ENCODE data around the gene BTBD2. TPM values are rescaled to one million over a fixed set of nuclear protein-coding genes. Genes with fewer than 3 reads are reported as not detected.

BTBD2 gene
- total and polyA plus RNA-seq, 7 donors, result 31.9 to 82.8 (median 46.2) TPM

GRCh38 chr19:1945899-1946298 is 69.6 kb downstream of the BTBD2 start:
- H3K27ac ChIP-seq, result no peak overlapping the region
- 78 to 84% methylated on average over 18 of the region's 18 CpGs for WGBS, 2 donors
- TF ChIP-seq POLR2AphosphoS5 (IDR thresholded peaks at IDR 0.05) (no peak), CTCF (IDR thresholded peaks at IDR 0.05) (peak; percentile 32 to 54 (median 44))
- peak; percentile 80 for DNase-seq
- H3K36me3 ChIP-seq, result peaks cover 0 to 7% (median 0%) of the 10 kb centered on the region in 4 donors
- intact Hi-C loops (cut with DNase I), result no loop called here
- no peaks in the 10 kb centered on the region for H3K9me3 ChIP-seq
- H3K27me3 ChIP-seq, result no peaks in the 10 kb centered on the region
- H3K4me1 ChIP-seq, result peaks cover 0 to 32% (median 27%) of the 10 kb centered on the region in 4 donors
- no peak overlapping the region for H3K4me3 ChIP-seq

- Histone ChIP-seq H3K27ac (no peak overlapping the region), H3K27me3 (no peaks in the 10 kb centered on the region), H3K4me1 (peaks cover 0 to 36% (median 30%) of the 10 kb centered on the region in 4 donors), H3K36me3 (peaks cover 0 to under 1% (median 0%) of the 10 kb centered on the region in 4 donors), H3K9me3 (no peaks in the 10 kb centered on the region), H3K4me3 (no peak overlapping the region)
- intact Hi-C loops (cut with DNase I), result no loop called here
- 92 to 93% methylated on average over 30 of the region's 30 CpGs for WGBS, 2 donors
- no peak for TF ChIP-seq POLR2AphosphoS5 (IDR thresholded peaks at IDR 0.05)
- TF ChIP-seq CTCF (IDR thresholded peaks at IDR 0.05), result no peak
- no peak for TF ChIP-seq POLR2A (IDR thresholded peaks at IDR 0.05)
- no peak for TF ChIP-seq EP300 (IDR thresholded peaks at IDR 0.05)
- DNase-seq, result no peak
These were observed 70.5 kb downstream of the BTBD2 start for GRCh38 chr19:1944916-1945561.

- H3K27me3 ChIP-seq, result no peaks in the 10 kb centered on the region
- intact Hi-C loops (cut with DNase I), result no loop called here
- no peaks in the 10 kb centered on the region for H3K9me3 ChIP-seq
- no peak overlapping the region for H3K27ac ChIP-seq
- H3K4me1 ChIP-seq, result peaks cover 0 to 43% (median 37%) of the 10 kb centered on the region in 4 donors
- DNase-seq, result peak; percentile 64
- 75 to 79% methylated on average over 42 of the region's 42 CpGs for WGBS, 2 donors
- H3K4me3 ChIP-seq, result no peak overlapping the region
- TF ChIP-seq EP300 (IDR thresholded peaks at IDR 0.05) (no peak), POLR2AphosphoS5 (IDR thresholded peaks at IDR 0.05) (no peak), CTCF (IDR thresholded peaks at IDR 0.05) (no peak), POLR2A (IDR thresholded peaks at IDR 0.05) (no peak)
- no peaks in the 10 kb centered on the region for H3K36me3 ChIP-seq
These were observed 71.2 kb downstream of the BTBD2 start for GRCh38 chr19:1944088-1944915.

GRCh38 chr19:1943661-1944087 is 71.8 kb downstream of the BTBD2 start:
- DNase-seq, result peak; percentile 60
- no peaks in the 10 kb centered on the region for H3K27me3 ChIP-seq
- H3K4me1 ChIP-seq, result peaks cover 0 to 43% (median 38%) of the 10 kb centered on the region in 4 donors
- no peak overlapping the region for H3K27ac ChIP-seq
- no peaks in the 10 kb centered on the region for H3K36me3 ChIP-seq
- no peak overlapping the region for H3K4me3 ChIP-seq
- TF ChIP-seq CTCF (IDR thresholded peaks at IDR 0.05), result no peak
- no peak for TF ChIP-seq POLR2A (IDR thresholded peaks at IDR 0.05)
- TF ChIP-seq POLR2AphosphoS5 (IDR thresholded peaks at IDR 0.05), result no peak
- no peak for TF ChIP-seq EP300 (IDR thresholded peaks at IDR 0.05)
- no peaks in the 10 kb centered on the region for H3K9me3 ChIP-seq
- intact Hi-C loops (cut with DNase I), result loop anchor here (2.0 kb wide), 1 partner anchor 71 kb away; the partner anchor contains the start of gene BTBD2
- 84 to 93% methylated on average over 22 of the region's 22 CpGs for WGBS, 2 donors

All from sigmoid colon (tissue), 7 donors.